GM12873 (cell line): ENCODE measurements around the gene MS4A13.

ENCODE experiments used
- CTCF ChIP-seq: IDR thresholded peaks from 2 replicates; pipeline ENCODE4 v1.5.1; 2012; ENCODE audit warnings: low read depth, mild to moderate bottlenecking, moderate library complexity, low read length, control low read depth; ENCODE audit not compliant: insufficient read depth; ENCODE audit errors: missing control alignments

The MS4A13 gene

GRCh38 chr11:60493454-60493853 is 21.7 kb upstream of the MS4A13 start:
- TF ChIP-seq CTCF = no peak

GRCh38 chr11:60498399-60498798 is 16.8 kb upstream of the MS4A13 start:
- TF ChIP-seq CTCF = no peak

- no peak for TF ChIP-seq CTCF
Observed at GRCh38 chr11:60498853-60499252, 16.3 kb upstream of the MS4A13 start.

- no peak for TF ChIP-seq CTCF
Observed at GRCh38 chr11:60500276-60500910, 14.8 kb upstream of the MS4A13 start.

GRCh38 chr11:60502221-60502775 is 12.9 kb upstream of the MS4A13 start:
- TF ChIP-seq CTCF = no peak

- TF ChIP-seq CTCF = no peak
Observed at GRCh38 chr11:60504219-60504905, 10.8 kb upstream of the MS4A13 start.

- no peak for TF ChIP-seq CTCF
Observed at GRCh38 chr11:60511393-60511792, 3.8 kb upstream of the MS4A13 start.
